ENCODE measurements around the gene CEACAM3. TPM values are rescaled to one million over a fixed set of nuclear protein-coding genes. Genes with fewer than 3 reads are reported as not detected.

CEACAM3 gene
- polyA plus RNA-seq, 3 donors = 5.9 to 11.8 (median 11.3) TPM

DNA sequence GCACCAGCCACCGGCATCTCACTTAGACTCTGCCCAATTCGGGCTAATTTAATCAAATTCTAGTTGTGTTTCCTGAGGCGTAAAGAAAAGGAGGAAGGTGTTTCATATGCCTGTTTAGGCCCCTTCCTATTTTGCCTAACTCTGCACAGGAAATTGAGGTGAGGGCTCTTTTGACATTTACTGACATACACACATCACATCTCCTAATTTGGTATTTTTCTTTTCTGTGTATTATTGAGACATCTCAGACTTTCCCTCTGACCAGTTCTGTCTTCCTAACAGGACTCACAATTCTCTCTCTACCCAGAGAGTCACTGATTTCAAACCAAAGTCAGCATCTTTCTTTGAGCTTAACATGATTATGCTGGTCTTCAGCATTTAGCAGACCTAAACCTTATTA, 7.9 kb downstream of the CEACAM3 start:
- peak overlapping the region; percentile 65 to 92 (median 79) for H3K27ac Mint-ChIP-seq
- no peak overlapping the region for H3K9ac ChIP-seq (ENCODE audit: insufficient read depth, low read length, poor library complexity, severe bottlenecking)

GRCh38 chr19:41807176-41807575, 10.8 kb downstream of the CEACAM3 start:
- H3K27ac ChIP-seq (ENCODE audit: low read depth in 1 of 2, low read length in 2 of 2) = no peak overlapping the region
- no peak overlapping the region for H3K4me3 ChIP-seq (replicated peaks in 1 of 3; ENCODE audit: low read depth in 2 of 3, low read length in 3 of 3)
- DNase-seq = no peak
- peak overlapping the region in 2 of 7 donors; percentile 10 to 12 for H3K27ac Mint-ChIP-seq
- no peaks in the 10 kb centered on the region for H3K9me3 ChIP-seq (replicated peaks in 1 of 2; ENCODE audit: control insufficient read depth in 1 of 2, insufficient read depth in 1 of 2, low read length in 2 of 2)
- H3K4me2 ChIP-seq (replicated peaks; ENCODE audit: extremely low read depth, low read length, poor library complexity, severe bottlenecking) = no peak overlapping the region
- H3K27me3 ChIP-seq (ENCODE audit: control insufficient read depth in 2 of 2, insufficient read depth in 2 of 2, low read length in 2 of 2) = no peaks in the 10 kb centered on the region
- H3K4me1 Mint-ChIP-seq = peaks cover 88% of the 10 kb centered on the region
- no peak overlapping the region for H3K4me3 Mint-ChIP-seq
- H3K9me3 Mint-ChIP-seq = peaks cover 0 to 3% (median 0%) of the 10 kb centered on the region in 7 donors
- peaks cover 2 to 3% (median 3%) of the 10 kb centered on the region in 3 donors for H3K27me3 Mint-ChIP-seq (ENCODE audit: low read depth in 3 of 3)
- no peaks in the 10 kb centered on the region for H4K20me1 ChIP-seq (ENCODE audit: insufficient read depth, low read length)
- peaks cover 80 to 90% of the 10 kb centered on the region in 2 donors for H3K4me1 ChIP-seq (ENCODE audit: control insufficient read depth in 1 of 2, insufficient read depth in 2 of 2, low read length in 2 of 2)
- 94% methylated on average over 2 of the region's 3 CpGs for WGBS (ENCODE audit: insufficient coverage)
- intact Hi-C loops (cut with micrococcal nuclease) = no loop called here
- H3K36me3 Mint-ChIP-seq = peaks cover 11 to 31% of the 10 kb centered on the region in 2 donors
- no peak overlapping the region for H2AFZ ChIP-seq (ENCODE audit: insufficient read depth, low read depth, low read length, poor library complexity, severe bottlenecking)
- H3K9ac ChIP-seq (ENCODE audit: insufficient read depth, low read length, poor library complexity, severe bottlenecking) = no peak overlapping the region
- no peaks in the 10 kb centered on the region for H3K79me2 ChIP-seq (ENCODE audit: insufficient read depth, low read length)
- TF ChIP-seq, protein P1, sequence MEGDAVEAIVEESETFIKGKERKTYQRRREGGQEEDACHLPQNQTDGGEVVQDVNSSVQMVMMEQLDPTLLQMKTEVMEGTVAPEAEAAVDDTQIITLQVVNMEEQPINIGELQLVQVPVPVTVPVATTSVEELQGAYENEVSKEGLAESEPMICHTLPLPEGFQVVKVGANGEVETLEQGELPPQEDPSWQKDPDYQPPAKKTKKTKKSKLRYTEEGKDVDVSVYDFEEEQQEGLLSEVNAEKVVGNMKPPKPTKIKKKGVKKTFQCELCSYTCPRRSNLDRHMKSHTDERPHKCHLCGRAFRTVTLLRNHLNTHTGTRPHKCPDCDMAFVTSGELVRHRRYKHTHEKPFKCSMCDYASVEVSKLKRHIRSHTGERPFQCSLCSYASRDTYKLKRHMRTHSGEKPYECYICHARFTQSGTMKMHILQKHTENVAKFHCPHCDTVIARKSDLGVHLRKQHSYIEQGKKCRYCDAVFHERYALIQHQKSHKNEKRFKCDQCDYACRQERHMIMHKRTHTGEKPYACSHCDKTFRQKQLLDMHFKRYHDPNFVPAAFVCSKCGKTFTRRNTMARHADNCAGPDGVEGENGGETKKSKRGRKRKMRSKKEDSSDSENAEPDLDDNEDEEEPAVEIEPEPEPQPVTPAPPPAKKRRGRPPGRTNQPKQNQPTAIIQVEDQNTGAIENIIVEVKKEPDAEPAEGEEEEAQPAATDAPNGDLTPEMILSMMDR (IDR thresholded peaks at IDR 0.05) = no peak
- H3K36me3 ChIP-seq (replicated peaks in 1 of 2; ENCODE audit: control insufficient read depth in 1 of 2, insufficient read depth in 2 of 2, low read length in 2 of 2) = no peaks in the 10 kb centered on the region

More for the DNA sequence above, 7.9 kb downstream of the CEACAM3 start:
- Histone ChIP-seq H2AFZ (ENCODE audit: insufficient read depth, low read depth, low read length, poor library complexity, severe bottlenecking) (no peak overlapping the region), H3K27ac (ENCODE audit: low read depth in 1 of 2, low read length in 2 of 2) (peak overlapping the region in 1 of 2 donors; percentile 95), H3K4me3 (replicated peaks in 1 of 3; ENCODE audit: low read depth in 2 of 3, low read length in 3 of 3) (peak overlapping the region in 1 of 3 experiments; percentile 11), H3K4me2 (replicated peaks; ENCODE audit: extremely low read depth, low read length, poor library complexity, severe bottlenecking) (no peak overlapping the region), H3K79me2 (ENCODE audit: insufficient read depth, low read length) (peaks cover 3% of the 10 kb centered on the region), H4K20me1 (ENCODE audit: insufficient read depth, low read length) (no peaks in the 10 kb centered on the region), H3K27me3 (ENCODE audit: control insufficient read depth in 2 of 2, insufficient read depth in 2 of 2, low read length in 2 of 2) (no peaks in the 10 kb centered on the region), H3K9me3 (replicated peaks in 1 of 2; ENCODE audit: control insufficient read depth in 1 of 2, insufficient read depth in 1 of 2, low read length in 2 of 2) (peaks cover 0 to 9% of the 10 kb centered on the region in 2 donors), H3K36me3 (replicated peaks in 1 of 2; ENCODE audit: control insufficient read depth in 1 of 2, insufficient read depth in 2 of 2, low read length in 2 of 2) (no peaks in the 10 kb centered on the region), H3K4me1 (ENCODE audit: control insufficient read depth in 1 of 2, insufficient read depth in 2 of 2, low read length in 2 of 2) (peaks cover 69 to 86% of the 10 kb centered on the region in 2 donors)
- intact Hi-C loops (cut with micrococcal nuclease) = no loop called here
- peaks cover 81% of the 10 kb centered on the region for H3K4me1 Mint-ChIP-seq
- TF ChIP-seq, protein P1 (IDR thresholded peaks at IDR 0.05) = no peak
- H3K27me3 Mint-ChIP-seq (ENCODE audit: low read depth in 3 of 3) = peaks cover 0 to 3% (median 3%) of the 10 kb centered on the region in 3 donors
- peak; percentile 45 to 77 (median 58) for DNase-seq
- peak overlapping the region in 1 of 2 donors; percentile 21 for H3K4me3 Mint-ChIP-seq
- peaks cover 14 to 41% of the 10 kb centered on the region in 2 donors for H3K36me3 Mint-ChIP-seq
- peaks cover 5 to 13% (median 8%) of the 10 kb centered on the region in 7 donors for H3K9me3 Mint-ChIP-seq
- no CpG with 5 or more reads among the region's 3 CpGs for WGBS (ENCODE audit: insufficient coverage)
